K562 (cell line): ENCODE measurements around the gene MCM6. TPM values are rescaled to one million over a fixed set of nuclear protein-coding genes. Genes with fewer than 3 reads are reported as not detected.
A peak's percentile ranks its signal among the peaks of the same experiment; 100 is the strongest.

Experiments
- CCAR2 ChIP-seq: fragments of 200-400 bp; formaldehyde crosslinking; IDR thresholded peaks from 2 replicates; pipeline ENCODE4 v1.6.1; 2017; ENCODE audit warnings: mild to moderate bottlenecking, low read depth, low read length
- MTA3 ChIP-seq: fragments of 450-650 bp; formaldehyde crosslinking; IDR thresholded peaks from 2 replicates; pipeline ENCODE4 v1.6.1; 2017; ENCODE audit warnings: mild to moderate bottlenecking, borderline replicate concordance
- NR4A1 ChIP-seq, 2 experiments: fragments of 250-450 bp in 1 of 2; fragments of 450-650 bp in 1 of 2; sonication (Bioruptor Pico) in 1 of 2; IDR thresholded peaks; 2 replicates each; pipeline versions ENCODE4 v1.4.0 to v1.6.1; 2016 to 2020; ENCODE audit warnings: mild to moderate bottlenecking in 2 of 2, missing compliant biosample characterization in 1 of 2, missing genetic modification characterization in 1 of 2, moderate library complexity in 1 of 2
- RBFOX2 ChIP-seq: fragments of 200-400 bp; formaldehyde crosslinking; IDR thresholded peaks from 2 replicates; pipeline ENCODE4 v1.6.1; 2017; ENCODE audit warnings: low read depth, mild to moderate bottlenecking, low read length, moderate library complexity
- SPI1 ChIP-seq: IDR thresholded peaks from 2 replicates; pipeline ENCODE4 v1.6.1; 2011; ENCODE audit warnings: low read depth, low read length, control low read depth, borderline replicate concordance
- ZBTB17 ChIP-seq: fragments of 450-650 bp; formaldehyde crosslinking; IDR thresholded peaks from 2 replicates; pipeline ENCODE4 v1.4.0; 2020; ENCODE audit warnings: mild to moderate bottlenecking
- polyA plus RNA-seq, 8 experiments: library from polyadenylated mRNA; depleted of rRNA in 4 of 8; stranded (reverse) in 5 of 8; unstranded in 3 of 8; fragments of >200 nt; fragmentation: Nextera tagmentation in 2 of 8; fragmentation: Illumina TruSeq in 1 of 8; extraction: Ambion mirVana in 2 of 8; extraction: Trizol in 1 of 8; gene quantifications; 2 replicates each; pipeline versions ENCODE4 v1.2.1 to v1.2.3, GENCODE V29; 2011 to 2014; ENCODE audit warnings: inconsistent platforms in 1 of 8, missing spikeins in 1 of 8
- total RNA-seq, 7 experiments: library from RNA; depleted of rRNA in 6 of 7; stranded (reverse); fragments of >200 nt in 6 of 7; fragmentation: Illumina TruSeq in 2 of 7; extraction: Trizol in 2 of 7; gene quantifications; 2 replicates each; pipeline versions ENCODE4 v1.2.1 to v1.2.3, GENCODE V29; 2011 to 2021; ENCODE audit warnings: low replicate concordance in 1 of 7
- TF ChIP-seq, protein P1 (sequence below): fragments of 250-450 bp; sonication (Bioruptor Pico); IDR thresholded peaks from 2 replicates; pipeline ENCODE4 v1.9.0; 2021; ENCODE audit warnings: mild to moderate bottlenecking, inconsistent platforms
- TF ChIP-seq, protein P2 (sequence below): fragments of 250-450 bp; sonication (Bioruptor Pico); IDR thresholded peaks from 2 replicates; pipeline ENCODE4 v1.8.0; 2021; ENCODE audit warnings: moderate library complexity, mild to moderate bottlenecking, inconsistent platforms
- TF ChIP-seq, protein P3 (sequence below): fragments of 250-450 bp; sonication (Bioruptor Pico); IDR thresholded peaks from 2 replicates; pipeline ENCODE4 v1.8.0; 2021; ENCODE audit warnings: moderate library complexity, mild to moderate bottlenecking, inconsistent platforms
- TF ChIP-seq, protein P4 (sequence below): IDR thresholded peaks from 2 replicates; pipeline ENCODE4 v1.6.1; 2011; ENCODE audit warnings: borderline replicate concordance, low read depth, mild to moderate bottlenecking, moderate library complexity, low read length; ENCODE audit not compliant: insufficient read depth, poor library complexity, severe bottlenecking
- TF ChIP-seq, protein P5 (sequence below): fragments of 450-650 bp; IDR thresholded peaks from 2 replicates; pipeline ENCODE4 v1.6.1; 2016; ENCODE audit warnings: borderline replicate concordance
- TF ChIP-seq, protein P6 (sequence below): fragments of 250-450 bp; sonication (Bioruptor Pico); IDR thresholded peaks from 2 replicates; pipeline ENCODE4 v1.5.0; 2020; ENCODE audit warnings: mild to moderate bottlenecking

The MCM6 gene
- total and polyA plus RNA-seq, 9 of the 15 experiments (the other 6 are each of a cell fraction or from before 2014, with no cell fraction given) = 42.6 to 133 (median 82.4) TPM

DNA sequence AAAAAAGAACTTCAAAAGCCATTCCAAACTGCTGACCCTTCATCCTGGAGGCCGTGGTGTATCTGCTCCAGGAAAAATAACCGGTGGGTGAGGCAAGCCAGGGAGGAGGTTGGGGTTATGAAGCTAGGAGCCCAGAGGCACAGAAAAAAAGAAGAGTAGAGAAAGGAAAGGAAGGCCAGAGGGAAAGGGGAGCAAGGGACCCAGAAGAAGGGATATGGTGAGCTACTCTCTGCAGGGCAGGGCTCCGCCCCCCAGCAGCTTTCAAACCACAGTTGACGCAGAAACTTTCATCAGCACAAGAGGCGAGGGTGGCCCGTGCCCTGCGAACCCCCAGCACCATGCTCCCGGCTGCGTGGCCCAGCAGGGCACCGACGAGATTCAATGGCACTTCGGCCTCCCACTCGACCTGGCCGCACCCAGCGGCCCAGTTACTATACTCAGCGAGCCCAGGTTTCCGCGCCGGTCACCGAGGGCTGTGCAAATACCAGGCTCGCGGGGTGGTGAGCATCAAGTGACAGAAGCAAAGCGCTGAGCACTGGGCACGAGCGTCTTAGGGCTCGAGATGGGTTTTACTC is 665 bp downstream of the MCM6 start (continued):
- TF ChIP-seq NR4A1 (CRISPR knock-in tag; IDR thresholded peaks at IDR 0.05) = no peak
- TF ChIP-seq NR4A1 (tag; IDR thresholded peaks at IDR 0.05) = no peak
- TF ChIP-seq RBFOX2 = no peak
- TF ChIP-seq, protein P1, sequence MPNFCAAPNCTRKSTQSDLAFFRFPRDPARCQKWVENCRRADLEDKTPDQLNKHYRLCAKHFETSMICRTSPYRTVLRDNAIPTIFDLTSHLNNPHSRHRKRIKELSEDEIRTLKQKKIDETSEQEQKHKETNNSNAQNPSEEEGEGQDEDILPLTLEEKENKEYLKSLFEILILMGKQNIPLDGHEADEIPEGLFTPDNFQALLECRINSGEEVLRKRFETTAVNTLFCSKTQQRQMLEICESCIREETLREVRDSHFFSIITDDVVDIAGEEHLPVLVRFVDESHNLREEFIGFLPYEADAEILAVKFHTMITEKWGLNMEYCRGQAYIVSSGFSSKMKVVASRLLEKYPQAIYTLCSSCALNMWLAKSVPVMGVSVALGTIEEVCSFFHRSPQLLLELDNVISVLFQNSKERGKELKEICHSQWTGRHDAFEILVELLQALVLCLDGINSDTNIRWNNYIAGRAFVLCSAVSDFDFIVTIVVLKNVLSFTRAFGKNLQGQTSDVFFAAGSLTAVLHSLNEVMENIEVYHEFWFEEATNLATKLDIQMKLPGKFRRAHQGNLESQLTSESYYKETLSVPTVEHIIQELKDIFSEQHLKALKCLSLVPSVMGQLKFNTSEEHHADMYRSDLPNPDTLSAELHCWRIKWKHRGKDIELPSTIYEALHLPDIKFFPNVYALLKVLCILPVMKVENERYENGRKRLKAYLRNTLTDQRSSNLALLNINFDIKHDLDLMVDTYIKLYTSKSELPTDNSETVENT (CRISPR knock-in tag) = no peak
- TF ChIP-seq, protein P2, sequence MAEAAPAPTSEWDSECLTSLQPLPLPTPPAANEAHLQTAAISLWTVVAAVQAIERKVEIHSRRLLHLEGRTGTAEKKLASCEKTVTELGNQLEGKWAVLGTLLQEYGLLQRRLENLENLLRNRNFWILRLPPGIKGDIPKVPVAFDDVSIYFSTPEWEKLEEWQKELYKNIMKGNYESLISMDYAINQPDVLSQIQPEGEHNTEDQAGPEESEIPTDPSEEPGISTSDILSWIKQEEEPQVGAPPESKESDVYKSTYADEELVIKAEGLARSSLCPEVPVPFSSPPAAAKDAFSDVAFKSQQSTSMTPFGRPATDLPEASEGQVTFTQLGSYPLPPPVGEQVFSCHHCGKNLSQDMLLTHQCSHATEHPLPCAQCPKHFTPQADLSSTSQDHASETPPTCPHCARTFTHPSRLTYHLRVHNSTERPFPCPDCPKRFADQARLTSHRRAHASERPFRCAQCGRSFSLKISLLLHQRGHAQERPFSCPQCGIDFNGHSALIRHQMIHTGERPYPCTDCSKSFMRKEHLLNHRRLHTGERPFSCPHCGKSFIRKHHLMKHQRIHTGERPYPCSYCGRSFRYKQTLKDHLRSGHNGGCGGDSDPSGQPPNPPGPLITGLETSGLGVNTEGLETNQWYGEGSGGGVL = no peak
- no peak; the same call in 1 of the 2 replicates for TF ChIP-seq MTA3
- TF ChIP-seq, protein P3, sequence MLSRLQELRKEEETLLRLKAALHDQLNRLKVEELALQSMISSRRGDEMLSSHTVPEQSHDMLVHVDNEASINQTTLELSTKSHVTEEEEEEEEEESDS (CRISPR knock-in tag) = no peak
- TF ChIP-seq, protein P4, sequence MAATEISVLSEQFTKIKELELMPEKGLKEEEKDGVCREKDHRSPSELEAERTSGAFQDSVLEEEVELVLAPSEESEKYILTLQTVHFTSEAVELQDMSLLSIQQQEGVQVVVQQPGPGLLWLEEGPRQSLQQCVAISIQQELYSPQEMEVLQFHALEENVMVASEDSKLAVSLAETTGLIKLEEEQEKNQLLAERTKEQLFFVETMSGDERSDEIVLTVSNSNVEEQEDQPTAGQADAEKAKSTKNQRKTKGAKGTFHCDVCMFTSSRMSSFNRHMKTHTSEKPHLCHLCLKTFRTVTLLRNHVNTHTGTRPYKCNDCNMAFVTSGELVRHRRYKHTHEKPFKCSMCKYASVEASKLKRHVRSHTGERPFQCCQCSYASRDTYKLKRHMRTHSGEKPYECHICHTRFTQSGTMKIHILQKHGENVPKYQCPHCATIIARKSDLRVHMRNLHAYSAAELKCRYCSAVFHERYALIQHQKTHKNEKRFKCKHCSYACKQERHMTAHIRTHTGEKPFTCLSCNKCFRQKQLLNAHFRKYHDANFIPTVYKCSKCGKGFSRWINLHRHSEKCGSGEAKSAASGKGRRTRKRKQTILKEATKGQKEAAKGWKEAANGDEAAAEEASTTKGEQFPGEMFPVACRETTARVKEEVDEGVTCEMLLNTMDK = no peak
- TF ChIP-seq ZBTB17 (CRISPR knock-in tag) = 0 out of 2 replicates have a peak, but pooled peaks have one; percentile 9
- no peak for TF ChIP-seq SPI1
- TF ChIP-seq, protein P5, sequence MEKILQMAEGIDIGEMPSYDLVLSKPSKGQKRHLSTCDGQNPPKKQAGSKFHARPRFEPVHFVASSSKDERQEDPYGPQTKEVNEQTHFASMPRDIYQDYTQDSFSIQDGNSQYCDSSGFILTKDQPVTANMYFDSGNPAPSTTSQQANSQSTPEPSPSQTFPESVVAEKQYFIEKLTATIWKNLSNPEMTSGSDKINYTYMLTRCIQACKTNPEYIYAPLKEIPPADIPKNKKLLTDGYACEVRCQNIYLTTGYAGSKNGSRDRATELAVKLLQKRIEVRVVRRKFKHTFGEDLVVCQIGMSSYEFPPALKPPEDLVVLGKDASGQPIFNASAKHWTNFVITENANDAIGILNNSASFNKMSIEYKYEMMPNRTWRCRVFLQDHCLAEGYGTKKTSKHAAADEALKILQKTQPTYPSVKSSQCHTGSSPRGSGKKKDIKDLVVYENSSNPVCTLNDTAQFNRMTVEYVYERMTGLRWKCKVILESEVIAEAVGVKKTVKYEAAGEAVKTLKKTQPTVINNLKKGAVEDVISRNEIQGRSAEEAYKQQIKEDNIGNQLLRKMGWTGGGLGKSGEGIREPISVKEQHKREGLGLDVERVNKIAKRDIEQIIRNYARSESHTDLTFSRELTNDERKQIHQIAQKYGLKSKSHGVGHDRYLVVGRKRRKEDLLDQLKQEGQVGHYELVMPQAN = peak; percentile 32; the same call in 1 of the 2 replicates
- TF ChIP-seq, protein P6, sequence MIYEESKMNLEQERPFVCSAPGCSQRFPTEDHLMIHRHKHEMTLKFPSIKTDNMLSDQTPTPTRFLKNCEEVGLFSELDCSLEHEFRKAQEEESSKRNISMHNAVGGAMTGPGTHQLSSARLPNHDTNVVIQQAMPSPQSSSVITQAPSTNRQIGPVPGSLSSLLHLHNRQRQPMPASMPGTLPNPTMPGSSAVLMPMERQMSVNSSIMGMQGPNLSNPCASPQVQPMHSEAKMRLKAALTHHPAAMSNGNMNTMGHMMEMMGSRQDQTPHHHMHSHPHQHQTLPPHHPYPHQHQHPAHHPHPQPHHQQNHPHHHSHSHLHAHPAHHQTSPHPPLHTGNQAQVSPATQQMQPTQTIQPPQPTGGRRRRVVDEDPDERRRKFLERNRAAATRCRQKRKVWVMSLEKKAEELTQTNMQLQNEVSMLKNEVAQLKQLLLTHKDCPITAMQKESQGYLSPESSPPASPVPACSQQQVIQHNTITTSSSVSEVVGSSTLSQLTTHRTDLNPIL = no peak
- no peak for TF ChIP-seq CCAR2
